Endodermal cell (in vitro differentiated cells): ENCODE results near the gene CWC25. TPM values are rescaled to one million over a fixed set of nuclear protein-coding genes. Genes with fewer than 3 reads are reported as not detected.
A peak's percentile ranks its signal among the peaks of the same experiment; 100 is the strongest.

Experiments
- DNase-seq: peaks from one replicate; pipeline ENCODE4 v3.0.0-alpha.2; 2017
- H3K27ac ChIP-seq: 2 replicates; pipeline ENCODE4 v1.5.1; 2013; ENCODE audit warnings: mild to moderate bottlenecking, low read depth, low read length, moderate library complexity
- H3K27me3 ChIP-seq: 2 replicates; pipeline ENCODE4 v1.6.1; 2013; ENCODE audit warnings: mild to moderate bottlenecking, low read length, moderate library complexity; ENCODE audit not compliant: insufficient read depth, control insufficient read depth, poor library complexity, severe bottlenecking
- H3K36me3 ChIP-seq: 2 replicates; pipeline ENCODE4 v1.7.0; 2013; ENCODE audit warnings: mild to moderate bottlenecking, low read length, moderate library complexity; ENCODE audit not compliant: control insufficient read depth, insufficient read depth
- H3K4me1 ChIP-seq: one replicate; pipeline ENCODE4 v1.7.0; 2013; ENCODE audit warnings: low read length; ENCODE audit not compliant: control insufficient read depth, insufficient read depth
- H3K4me3 ChIP-seq: 2 replicates; pipeline ENCODE4 v1.5.1; 2013; ENCODE audit warnings: mild to moderate bottlenecking, low read length, moderate library complexity
- H3K9ac ChIP-seq: 2 replicates; pipeline ENCODE4 v1.6.1; 2013; ENCODE audit warnings: mild to moderate bottlenecking, low read length, moderate library complexity; ENCODE audit not compliant: poor library complexity, severe bottlenecking; ENCODE audit errors: extremely low read depth
- H3K9me3 ChIP-seq: 2 replicates; pipeline ENCODE4 v1.6.1; 2013; ENCODE audit warnings: mild to moderate bottlenecking, low read length, moderate library complexity; ENCODE audit not compliant: control insufficient read depth
- H3K27ac Mint-ChIP-seq: 2 replicates; pipeline ENCODE4 v1.8.0; 2020; ENCODE audit warnings: mixed read lengths
- H3K27me3 Mint-ChIP-seq: 2 replicates; pipeline ENCODE4 v1.8.0; 2021; ENCODE audit warnings: mild to moderate bottlenecking, mixed read lengths; ENCODE audit not compliant: insufficient read depth
- H3K36me3 Mint-ChIP-seq: 2 replicates; pipeline ENCODE4 v1.8.0; 2020; ENCODE audit warnings: low read depth, mixed read lengths
- H3K4me1 Mint-ChIP-seq: 2 replicates; pipeline ENCODE4 v1.8.0; 2020; ENCODE audit warnings: mixed read lengths
- H3K4me3 Mint-ChIP-seq: 2 replicates; pipeline ENCODE4 v1.8.0; 2020; ENCODE audit warnings: mild to moderate bottlenecking, moderate library complexity, mixed read lengths
- H3K9me3 Mint-ChIP-seq: 2 replicates; pipeline ENCODE4 v1.8.0; 2020; ENCODE audit warnings: mild to moderate bottlenecking, mixed read lengths
- CTCF ChIP-seq: fragments of 200-600 bp; sonication (generic); conservative IDR thresholded peaks from 2 replicates; pipeline ENCODE4 v1.5.0; 2021; ENCODE audit warnings: antibody characterized with exemption, mild to moderate bottlenecking
- WGBS, 2 experiments: methylation state at CpG; one replicate each; pipeline versions ENCODE4 v1.1.5 to v1.1.7; 2013; ENCODE audit warnings: missing lambda C conversion rate in 2 of 2, mixed read lengths in 1 of 2; ENCODE audit not compliant: insufficient coverage in 1 of 2, insufficient read length in 1 of 2; 5-methylcytosine and 5-hydroxymethylcytosine counted together
- total RNA-seq, 2 donors: library from RNA; stranded (reverse); fragmentation: NEBNext Ultra II Directional in 1 of 2; extraction: Animal tissue kit (Norgen Biotek cat#: 25700) in 1 of 2; gene quantifications; 2 replicates in 1 of 2; 3 replicates in 1 of 2; pipeline ENCODE4 v1.2.1, GENCODE V29; 2021

The CWC25 gene
- total RNA-seq, 2 donors from 2014 or later = 14.6 to 15.0 TPM

- Histone ChIP-seq H3K9me3 (no peaks in the 10 kb centered on the region), H3K4me3 (no peak overlapping the region), H3K27ac (no peak overlapping the region), H3K9ac (no peak overlapping the region), H3K36me3 (peaks cover 68% of the 10 kb centered on the region), H3K27me3 (no peaks in the 10 kb centered on the region), H3K4me1 (no peaks in the 10 kb centered on the region)
- Mint-ChIP-seq H3K4me3 (no peak overlapping the region), H3K27me3 (no peaks in the 10 kb centered on the region), H3K4me1 (no peaks in the 10 kb centered on the region), H3K9me3 (no peaks in the 10 kb centered on the region), H3K36me3 (peaks cover 54% of the 10 kb centered on the region), H3K27ac (no peak overlapping the region)
- TF ChIP-seq CTCF = no peak
- no peak for DNase-seq
- 94 to 96% methylated on average over 7 of the region's 7 CpGs for WGBS, 2 experiments
Measured at GRCh38 chr17:38809828-38810227, 15.3 kb downstream of the CWC25 start.

- no peak for TF ChIP-seq CTCF
- 42 to 47% methylated on average over 12 to 14 of the region's 14 CpGs for WGBS, 2 experiments
- Histone ChIP-seq H3K36me3 (peaks cover 49% of the 10 kb centered on the region), H3K27me3 (no peaks in the 10 kb centered on the region), H3K9me3 (peaks cover 4% of the 10 kb centered on the region), H3K9ac (peak overlapping the region; percentile 95), H3K27ac (peak overlapping the region; percentile 99), H3K4me1 (peaks cover 10% of the 10 kb centered on the region), H3K4me3 (peak overlapping the region; percentile 81)
- Mint-ChIP-seq H3K4me1 (peaks cover 27% of the 10 kb centered on the region), H3K9me3 (peaks cover 1% of the 10 kb centered on the region), H3K27ac (peak overlapping the region; percentile 52), H3K27me3 (no peaks in the 10 kb centered on the region), H3K4me3 (peak overlapping the region; percentile 91), H3K36me3 (peaks cover 49% of the 10 kb centered on the region)
- no peak for DNase-seq
Measured at GRCh38 chr17:38800237-38800760, 24.8 kb downstream of the CWC25 start.

- 0% methylated on average over 23 to 67 of the region's 76 CpGs for WGBS, 2 experiments
- peak; percentile 99 for DNase-seq
- H3K9me3 Mint-ChIP-seq = peaks cover 1% of the 10 kb centered on the region
- Histone ChIP-seq H3K4me1 (peaks cover 10% of the 10 kb centered on the region), H3K9ac (peak within 1 kb of the TSS; percentile 95), H3K9me3 (peaks cover 4% of the 10 kb centered on the region), H3K4me3 (peak within 1 kb of the TSS; percentile 97), H3K27me3 (no peaks in the 10 kb centered on the region), H3K27ac (peak within 1 kb of the TSS; percentile 99), H3K36me3 (peaks cover 49% of the 10 kb centered on the region)
- H3K4me1 Mint-ChIP-seq = peaks cover 27% of the 10 kb centered on the region
- peak within 1 kb of the TSS; percentile 91 for H3K4me3 Mint-ChIP-seq
- H3K27ac Mint-ChIP-seq = peak within 1 kb of the TSS; percentile 95
- H3K36me3 Mint-ChIP-seq = peaks cover 51% of the 10 kb centered on the region
- TF ChIP-seq CTCF = no peak
- H3K27me3 Mint-ChIP-seq = no peaks in the 10 kb centered on the region
Measured at GRCh38 chr17:38799501-38800236, 25.5 kb downstream of the CWC25 start, which contains the start of gene PIP4K2B. Gene PIP4K2B (minus strand): TSS chr17:38799556. CDS start chr17:38799424, 132 bp downstream.
